SK-N-SH (cell line): ENCODE data around the gene CAMK2D. TPM values are rescaled to one million over a fixed set of nuclear protein-coding genes. Genes with fewer than 3 reads are reported as not detected.

Experiments used
- CTCF ChIA-PET: fragments of 300-600, 350-600 bp; formaldehyde crosslinking; extraction: SDS; loops from one replicate; lab custom pipeline; 2021; lab: Yijun Ruan, JAX
- POLR2A ChIA-PET: fragments of 350-600 bp; sonication (Branson Sonifier 250); formaldehyde crosslinking; extraction: SDS; loops from one replicate; lab custom pipeline; 2020; ENCODE audit warnings: antibody characterized with exemption, inconsistent platforms; lab: Yijun Ruan, JAX
- DNase-seq: peaks from one replicate; pipeline ENCODE4 v3.0.0; 2012
- H2AFZ ChIP-seq: fragments of 200-600 bp; sonication (generic); 2 replicates; pipeline ENCODE4 v1.8.1; 2016; ENCODE audit warnings: antibody characterized with exemption, mild to moderate bottlenecking, low read depth
- H3F3A ChIP-seq: fragments of 200-600 bp; sonication (generic); replicated peaks from 2 replicates; pipeline ENCODE3; 2016; ENCODE audit warnings: antibody characterized with exemption, mild to moderate bottlenecking; ENCODE audit not compliant: insufficient read depth
- H3K27ac ChIP-seq, 2 experiments: fragments of 200-500 bp in 1 of 2; fragments of 200-600 bp in 1 of 2; sonication (Bioruptor generic) in 1 of 2; sonication (generic), shearing (Covaris generic) in 1 of 2; 2 replicates each; pipeline versions ENCODE4 v1.5.1 to v1.6.1; 2014 to 2016; ENCODE audit warnings: low read depth in 2 of 2, inconsistent platforms in 1 of 2, low read length in 1 of 2, mild to moderate bottlenecking in 1 of 2, mixed read lengths in 1 of 2
- H3K27me3 ChIP-seq: fragments of 200-600 bp; sonication (generic), shearing (Covaris generic); 2 replicates; pipeline ENCODE4 v1.6.1; 2016; ENCODE audit warnings: mixed run types; ENCODE audit not compliant: insufficient read depth
- H3K36me3 ChIP-seq, 2 experiments: fragments of 200-500 bp in 1 of 2; fragments of 200-600 bp in 1 of 2; sonication (Bioruptor generic) in 1 of 2; sonication (generic) in 1 of 2; replicated peaks in 1 of 2; 2 replicates each; pipeline versions ENCODE3 to v1.5.1; 2014 to 2016; ENCODE audit warnings: low read length in 1 of 2, mild to moderate bottlenecking in 1 of 2; ENCODE audit not compliant: insufficient read depth in 2 of 2, control insufficient read depth in 1 of 2
- H3K4me1 ChIP-seq, 2 experiments: fragments of 200-500 bp in 1 of 2; fragments of 200-600 bp in 1 of 2; sonication (Bioruptor generic) in 1 of 2; sonication (generic), shearing (Covaris generic) in 1 of 2; 2 replicates each; pipeline versions ENCODE4 v1.5.1 to v1.6.1; 2014 to 2016; ENCODE audit warnings: low read depth in 1 of 2, low read length in 1 of 2, mixed run types in 1 of 2; ENCODE audit not compliant: insufficient read depth in 2 of 2, control insufficient read depth in 1 of 2
- H3K4me2 ChIP-seq: fragments of 200-600 bp; sonication (generic), shearing (Covaris generic); 2 replicates; pipeline ENCODE4 v1.6.1; 2017; ENCODE audit warnings: mixed run types
- H3K4me3 ChIP-seq, 2 experiments: fragments of 200-500 bp in 1 of 2; fragments of 200-600 bp in 1 of 2; sonication (Bioruptor generic) in 1 of 2; sonication (generic), shearing (Covaris generic) in 1 of 2; 2 replicates each; pipeline versions ENCODE4 v1.5.1 to v1.8.1; 2014 to 2016; ENCODE audit warnings: low read depth in 2 of 2, inconsistent platforms in 1 of 2, low read length in 1 of 2, mild to moderate bottlenecking in 1 of 2, mixed read lengths in 1 of 2, moderate library complexity in 1 of 2
- H3K79me2 ChIP-seq: fragments of 200-600 bp; sonication (generic); 2 replicates; pipeline ENCODE4 v1.8.1; 2017; ENCODE audit warnings: mild to moderate bottlenecking; ENCODE audit not compliant: insufficient read depth
- H3K9ac ChIP-seq: fragments of 200-600 bp; sonication (generic); 2 replicates; pipeline ENCODE4 v1.6.1; 2017; ENCODE audit warnings: mixed run types
- H3K9me2 ChIP-seq: fragments of 200-600 bp; sonication (generic); 2 replicates; pipeline ENCODE4 v1.6.1; 2017; ENCODE audit warnings: mixed run types
- H3K9me3 ChIP-seq: fragments of 200-600 bp; sonication (generic); 2 replicates; pipeline ENCODE4 v1.6.1; 2017; ENCODE audit warnings: mixed run types, mild to moderate bottlenecking, moderate library complexity
- H4K20me1 ChIP-seq: fragments of 200-600 bp; sonication (generic); 2 replicates; pipeline ENCODE4 v1.6.1; 2017; ENCODE audit warnings: mild to moderate bottlenecking, mixed run types; ENCODE audit not compliant: insufficient read depth
- EP300 ChIP-seq, 2 experiments: IDR thresholded peaks; 2 replicates each; pipeline versions ENCODE4 v1.4.0 to v1.6.1; 2012; ENCODE audit warnings: borderline replicate concordance in 1 of 2, low read depth in 1 of 2, low read length in 1 of 2
- GABPA ChIP-seq: IDR thresholded peaks from 2 replicates; pipeline ENCODE4 v1.4.0; 2012; ENCODE audit warnings: low read depth, mild to moderate bottlenecking
- JUND ChIP-seq: IDR thresholded peaks from 2 replicates; pipeline ENCODE4 v1.4.0; 2012
- NFIC ChIP-seq: IDR thresholded peaks from 2 replicates; pipeline ENCODE4 v1.4.0; 2012; ENCODE audit warnings: borderline replicate concordance
- NRF1 ChIP-seq: IDR thresholded peaks from 2 replicates; pipeline ENCODE4 v1.6.1; 2012; ENCODE audit warnings: low read depth, mild to moderate bottlenecking, low read length
- PBX3 ChIP-seq: IDR thresholded peaks from 2 replicates; pipeline ENCODE4; 2012
- RCOR1 ChIP-seq: fragments of 150-350 bp; IDR thresholded peaks from 2 replicates; pipeline ENCODE4 v1.6.1; 2017; ENCODE audit warnings: antibody characterized with exemption, low read length
- TCF12 ChIP-seq: IDR thresholded peaks from 2 replicates; pipeline ENCODE4 v1.4.0; 2012
- TEAD4 ChIP-seq: IDR thresholded peaks from 2 replicates; pipeline ENCODE4 v1.4.0; 2012; ENCODE audit warnings: mild to moderate bottlenecking, borderline replicate concordance; ENCODE audit not compliant: insufficient read depth
- WGBS: methylation state at CpG from one replicate; pipeline ENCODE4 v1.1.6; 2017; ENCODE audit warnings: low lambda C conversion rate; 5-methylcytosine and 5-hydroxymethylcytosine counted together
- polyA plus RNA-seq, 3 experiments: library from polyadenylated mRNA; depleted of rRNA; stranded (reverse); fragments of >200 nt; gene quantifications; 2 replicates each; pipeline ENCODE4 v1.2.3, GENCODE V29; 2012

The CAMK2D gene
- polyA plus RNA-seq, 1 of the 3 experiments (the other 2 are of a cell fraction) = 17.0 TPM

DNA sequence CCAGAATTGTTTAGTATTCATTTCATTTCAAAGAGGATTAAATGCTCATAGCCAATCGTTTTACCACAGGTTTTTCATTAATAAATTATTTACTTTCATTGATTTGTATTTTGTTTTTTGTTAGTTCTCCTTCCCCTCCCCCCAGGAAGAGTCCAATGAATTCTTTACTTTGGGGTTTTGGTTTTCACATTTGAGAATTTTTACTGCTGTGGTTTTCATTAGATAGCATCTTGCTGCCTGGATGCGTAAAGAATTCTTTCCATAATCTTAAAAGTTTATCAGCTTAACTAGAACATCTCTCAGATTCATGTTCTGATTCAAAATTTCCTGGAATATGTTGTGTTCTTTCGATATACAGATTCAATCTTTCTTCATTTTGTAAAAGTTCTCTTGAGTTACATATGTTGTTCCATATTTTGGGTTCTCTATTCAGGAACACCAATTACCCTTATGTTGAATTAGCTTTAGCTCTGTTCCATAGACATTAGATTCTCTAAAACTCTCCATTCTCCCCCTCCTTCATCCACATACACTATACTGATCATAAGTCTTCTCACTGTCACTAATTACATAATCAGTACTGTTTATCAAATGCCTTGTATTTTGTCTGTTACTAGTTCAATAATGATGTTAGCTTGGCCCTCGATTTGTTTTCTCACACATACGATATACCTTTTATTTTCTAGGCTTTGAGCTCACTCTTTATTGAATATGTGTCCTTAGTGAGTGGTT, 184.4 kb downstream of the CAMK2D start:
- no peaks in the 10 kb centered on the region for H3K9me2 ChIP-seq
- no peak overlapping the region for H3K4me3 ChIP-seq
- POLR2A ChIA-PET = no interaction called here
- no peak overlapping the region for H2AFZ ChIP-seq
- TF ChIP-seq EP300 (IDR thresholded peaks at IDR 0.05; ENCODE audit: borderline replicate concordance in 1 of 2, low read depth in 1 of 2, low read length in 1 of 2) (peak in 1 of 2 experiments; percentile 43; a peak in 1 of 4 replicates), JUND (peak; percentile 43), NRF1 (no peak), TEAD4 (peak; percentile 34; the same call in 1 of the 2 replicates), RCOR1 (no peak), TCF12 (peak; percentile 54; the same call in 1 of the 2 replicates), PBX3 (peak; percentile 23; the same call in 1 of the 2 replicates)
- H3K27me3 ChIP-seq = no peaks in the 10 kb centered on the region
- H3K27ac ChIP-seq = 0 out of 4 replicates have a peak overlapping the region, but pooled peaks of 1 of the 2 experiments have one; percentile 5
- H4K20me1 ChIP-seq = 0 out of 2 replicates have a peak, but pooled peaks cover 5% of the 10 kb centered on the region
- peaks cover 4 to 38% of the 10 kb centered on the region in 2 experiments; a peak in 2 of 4 replicates for H3K4me1 ChIP-seq
- no peak overlapping the region for H3K4me2 ChIP-seq
- WGBS = 77% methylated on average over 5 of the region's 5 CpGs
- no peaks in the 10 kb centered on the region for H3K9me3 ChIP-seq
- H3K9ac ChIP-seq = no peak overlapping the region
- CTCF ChIA-PET = no interaction called here
- H3K79me2 ChIP-seq = peaks cover 18% of the 10 kb centered on the region; the same call in 1 of the 2 replicates
- no peak for DNase-seq
- peaks cover 0 to 4% of the 10 kb centered on the region in 2 experiments for H3K36me3 ChIP-seq
- peaks cover 26% of the 10 kb centered on the region for H3F3A ChIP-seq

- Histone ChIP-seq H2AFZ (no peak overlapping the region), H3K9ac (no peak overlapping the region; the same call in 1 of the 2 replicates), H3F3A (peaks cover 29% of the 10 kb centered on the region), H3K9me3 (no peaks in the 10 kb centered on the region), H4K20me1 (0 out of 2 replicates have a peak, but pooled peaks cover 5% of the 10 kb centered on the region), H3K27ac (peak overlapping the region; percentile 39 to 67; a peak in 3 of 4 replicates), H3K4me1 (peaks cover 4 to 38% of the 10 kb centered on the region in 2 experiments; a peak in 2 of 4 replicates), H3K79me2 (peaks cover 32% of the 10 kb centered on the region; the same call in 1 of the 2 replicates), H3K4me3 (no peak overlapping the region), H3K4me2 (peak overlapping the region; percentile 32; the same call in 1 of the 2 replicates), H3K36me3 (peaks cover 0 to 7% of the 10 kb centered on the region in 2 experiments), H3K9me2 (no peaks in the 10 kb centered on the region), H3K27me3 (no peaks in the 10 kb centered on the region)
- ChIA-PET POLR2A (no interaction called here), CTCF (interaction anchor here (1.1 to 1.2 kb wide), 2 partner anchors 28 to 120 kb away, joined by 3 read pairs; no protein-coding TSS in a partner anchor)
- no peak for DNase-seq
- TF ChIP-seq TEAD4 (no peak), TCF12 (0 out of 2 replicates have a peak, but pooled peaks have one; percentile 10), NFIC (peak; percentile 52), GABPA (no peak)
- 86% methylated on average over 2 of the region's 2 CpGs for WGBS
Observed at GRCh38 chr4:113575401-113575800, 186.1 kb downstream of the CAMK2D start.
